ENCODE measurements around the gene FASN. TPM values are rescaled to one million over a fixed set of nuclear protein-coding genes. Genes with fewer than 3 reads are reported as not detected.

FASN gene
- total RNA-seq, 2 donors from 2014 or later, result 87.3 to 126 TPM

- peaks cover 2% of the 10 kb centered on the region for H3K4me1 Mint-ChIP-seq
- no peaks in the 10 kb centered on the region for H3K27me3 Mint-ChIP-seq
- H3K36me3 Mint-ChIP-seq (ENCODE audit: low read depth), result no peaks in the 10 kb centered on the region
- DNase-seq, result no peak
- H3K9me3 ChIP-seq (ENCODE audit: control insufficient read depth, low read length, poor library complexity, severe bottlenecking), result no peaks in the 10 kb centered on the region
- ATAC-seq, result peak; percentile 17
- H3K4me3 Mint-ChIP-seq, result peak overlapping the region; percentile 12
- no peak overlapping the region for H3K27ac Mint-ChIP-seq
Observed at GRCh38 chr17:82077617-82078358, 20.2 kb downstream of the FASN start.

GRCh38 chr17:82076785-82077591 is 21.0 kb downstream of the FASN start:
- peaks cover 2% of the 10 kb centered on the region for H3K4me1 Mint-ChIP-seq
- ATAC-seq (peak; percentile 20), DNase-seq (no peak)
- no peak overlapping the region for H3K4me3 Mint-ChIP-seq
- no peaks in the 10 kb centered on the region for H3K9me3 ChIP-seq (ENCODE audit: control insufficient read depth, low read length, poor library complexity, severe bottlenecking)
- no peaks in the 10 kb centered on the region for H3K36me3 Mint-ChIP-seq (ENCODE audit: low read depth)
- H3K27me3 Mint-ChIP-seq, result no peaks in the 10 kb centered on the region
- H3K27ac Mint-ChIP-seq, result peak overlapping the region; percentile 71

- Mint-ChIP-seq H3K27me3 (no peaks in the 10 kb centered on the region), H3K4me1 (peaks cover 2% of the 10 kb centered on the region), H3K27ac (peak overlapping the region; percentile 71), H3K36me3 (ENCODE audit: low read depth) (no peaks in the 10 kb centered on the region), H3K4me3 (peak overlapping the region; percentile 5)
- H3K9me3 ChIP-seq (ENCODE audit: control insufficient read depth, low read length, poor library complexity, severe bottlenecking), result no peaks in the 10 kb centered on the region
- ATAC-seq (no peak), DNase-seq (no peak)
Observed at GRCh38 chr17:82076018-82076784, 21.8 kb downstream of the FASN start.

GRCh38 chr17:82073446-82073845 is 24.6 kb downstream of the FASN start:
- H3K27ac Mint-ChIP-seq, result no peak overlapping the region
- H3K9me3 ChIP-seq (ENCODE audit: control insufficient read depth, low read length, poor library complexity, severe bottlenecking), result no peaks in the 10 kb centered on the region
- H3K4me3 Mint-ChIP-seq, result no peak overlapping the region
- H3K36me3 Mint-ChIP-seq (ENCODE audit: low read depth), result no peaks in the 10 kb centered on the region
- DNase-seq (no peak), ATAC-seq (no peak)
- peaks cover 2% of the 10 kb centered on the region for H3K4me1 Mint-ChIP-seq
- H3K27me3 Mint-ChIP-seq, result no peaks in the 10 kb centered on the region

GRCh38 chr17:82072827-82073226 is 25.2 kb downstream of the FASN start:
- Mint-ChIP-seq H3K27ac (no peak overlapping the region), H3K36me3 (ENCODE audit: low read depth) (no peaks in the 10 kb centered on the region), H3K4me1 (no peaks in the 10 kb centered on the region), H3K4me3 (no peak overlapping the region), H3K27me3 (no peaks in the 10 kb centered on the region)
- no peaks in the 10 kb centered on the region for H3K9me3 ChIP-seq (ENCODE audit: control insufficient read depth, low read length, poor library complexity, severe bottlenecking)
- DNase-seq (no peak), ATAC-seq (no peak)

GRCh38 chr17:82070611-82071010 is 27.4 kb downstream of the FASN start:
- no peaks in the 10 kb centered on the region for H3K9me3 ChIP-seq (ENCODE audit: control insufficient read depth, low read length, poor library complexity, severe bottlenecking)
- Mint-ChIP-seq H3K4me1 (peaks cover 4% of the 10 kb centered on the region), H3K4me3 (no peak overlapping the region), H3K36me3 (ENCODE audit: low read depth) (no peaks in the 10 kb centered on the region), H3K27ac (no peak overlapping the region), H3K27me3 (no peaks in the 10 kb centered on the region)
- ATAC-seq (no peak), DNase-seq (no peak)

GRCh38 chr17:82065638-82066303 is 32.3 kb downstream of the FASN start, which contains the start of gene DUS1L:
Gene DUS1L (minus strand): TSS chr17:82065804. CDS start chr17:82065059, 745 bp downstream.
- peak within 1 kb of the TSS; percentile 87 for H3K27ac Mint-ChIP-seq
- H3K36me3 Mint-ChIP-seq (ENCODE audit: low read depth), result no peaks in the 10 kb centered on the region
- ATAC-seq, result peak; percentile 92
- H3K4me3 Mint-ChIP-seq, result peak within 1 kb of the TSS; percentile 89
- no peaks in the 10 kb centered on the region for H3K27me3 Mint-ChIP-seq
- no peaks in the 10 kb centered on the region for H3K9me3 ChIP-seq (ENCODE audit: control insufficient read depth, low read length, poor library complexity, severe bottlenecking)
- peak; percentile 54 to 74 (median 66) for DNase-seq
- H3K4me1 Mint-ChIP-seq, result peaks cover 4% of the 10 kb centered on the region

GRCh38 chr17:82065193-82065637 is 32.8 kb downstream of the FASN start:
- no peaks in the 10 kb centered on the region for H3K9me3 ChIP-seq (ENCODE audit: control insufficient read depth, low read length, poor library complexity, severe bottlenecking)
- peak; percentile 71 for ATAC-seq
- Mint-ChIP-seq H3K4me1 (peaks cover 5% of the 10 kb centered on the region), H3K27me3 (no peaks in the 10 kb centered on the region), H3K27ac (no peak overlapping the region), H3K4me3 (peak overlapping the region; percentile 70), H3K36me3 (ENCODE audit: low read depth) (peaks cover under 1% of the 10 kb centered on the region)
- no peak for DNase-seq

- Mint-ChIP-seq H3K36me3 (ENCODE audit: low read depth) (peaks cover 2% of the 10 kb centered on the region), H3K4me1 (peaks cover 6% of the 10 kb centered on the region), H3K27ac (peak overlapping the region; percentile 14), H3K27me3 (no peaks in the 10 kb centered on the region), H3K4me3 (peak overlapping the region; percentile 70)
- DNase-seq (no peak), ATAC-seq (no peak)
- H3K9me3 ChIP-seq (ENCODE audit: control insufficient read depth, low read length, poor library complexity, severe bottlenecking), result no peaks in the 10 kb centered on the region
Observed at GRCh38 chr17:82064433-82065192, 33.4 kb downstream of the FASN start.

GRCh38 chr17:82063424-82064415 is 34.3 kb downstream of the FASN start:
- Mint-ChIP-seq H3K4me3 (no peak overlapping the region), H3K4me1 (peaks cover 6% of the 10 kb centered on the region), H3K27ac (peak overlapping the region; percentile 14), H3K36me3 (ENCODE audit: low read depth) (peaks cover 2% of the 10 kb centered on the region), H3K27me3 (no peaks in the 10 kb centered on the region)
- DNase-seq, result no peak
- ATAC-seq, result no peak
- no peaks in the 10 kb centered on the region for H3K9me3 ChIP-seq (ENCODE audit: control insufficient read depth, low read length, poor library complexity, severe bottlenecking)

GRCh38 chr17:82062984-82063368 is 35.1 kb downstream of the FASN start:
- no peaks in the 10 kb centered on the region for H3K9me3 ChIP-seq (ENCODE audit: control insufficient read depth, low read length, poor library complexity, severe bottlenecking)
- no peaks in the 10 kb centered on the region for H3K27me3 Mint-ChIP-seq
- ATAC-seq, result no peak
- peaks cover 2% of the 10 kb centered on the region for H3K36me3 Mint-ChIP-seq (ENCODE audit: low read depth)
- peaks cover 6% of the 10 kb centered on the region for H3K4me1 Mint-ChIP-seq
- no peak overlapping the region for H3K4me3 Mint-ChIP-seq
- no peak for DNase-seq
- H3K27ac Mint-ChIP-seq, result no peak overlapping the region
